ENCODE results near the gene GOLGA6D.
"Not testable (repeated sequence)": the region's sequence is repeated elsewhere in the genome, so short reads cannot be mapped to it uniquely, and the experiment has no call there.

GOLGA6D gene

GRCh38 chr15:75235760-75236729 is 46.6 kb upstream of the GOLGA6D start:
- Histone ChIP-seq H3F3A (ENCODE audit: insufficient read depth, low read length) (no peaks in the 10 kb centered on the region), H3K27me3 (replicated peaks; ENCODE audit: insufficient read depth, low read length) (peaks cover 31% of the 10 kb centered on the region), H3K27ac (ENCODE audit: low read length) (no peak overlapping the region), H3K79me2 (ENCODE audit: low read length) (no peaks in the 10 kb centered on the region), H3K9ac (ENCODE audit: low read length) (no peak overlapping the region), H4K20me1 (ENCODE audit: insufficient read depth, low read length) (no peaks in the 10 kb centered on the region), H3K9me3 (replicated peaks; ENCODE audit: insufficient read depth, low read length) (no peaks in the 10 kb centered on the region), H3K4me2 (ENCODE audit: low read depth, low read length) (no peak overlapping the region), H3K36me3 (replicated peaks; ENCODE audit: insufficient read depth, low read length) (no peaks in the 10 kb centered on the region), H3K9me2 (replicated peaks; ENCODE audit: insufficient read depth, low read length) (no peaks in the 10 kb centered on the region), H3K4me3 (ENCODE audit: low read length) (no peak overlapping the region), H3K4me1 (ENCODE audit: low read length) (no peaks in the 10 kb centered on the region), H2AFZ (ENCODE audit: low read length) (no peak overlapping the region)
- no peak for TF ChIP-seq EZH2 (optimal IDR thresholded peaks at IDR 0.05; ENCODE audit: low read depth, low read length)
- TF ChIP-seq CTCF (IDR thresholded peaks at IDR 0.05; ENCODE audit: low read length) = no peak
- TF ChIP-seq EZH2phosphoT487 (IDR thresholded peaks at IDR 0.05; ENCODE audit: low read length) = no peak
- no peak for DNase-seq

- no peaks in the 10 kb centered on the region for H3K36me3 ChIP-seq (replicated peaks; ENCODE audit: insufficient read depth, low read length)
- H3K79me2 ChIP-seq (ENCODE audit: low read length) = no peaks in the 10 kb centered on the region
- peaks cover 17% of the 10 kb centered on the region for H3K27me3 ChIP-seq (replicated peaks; ENCODE audit: insufficient read depth, low read length)
- no peaks in the 10 kb centered on the region for H3K9me2 ChIP-seq (replicated peaks; ENCODE audit: insufficient read depth, low read length)
- no peak overlapping the region for H2AFZ ChIP-seq (ENCODE audit: low read length)
- H3K9me3 ChIP-seq (replicated peaks; ENCODE audit: insufficient read depth, low read length) = no peaks in the 10 kb centered on the region
- H3K27ac ChIP-seq (ENCODE audit: low read length) = no peak overlapping the region
- no peaks in the 10 kb centered on the region for H3F3A ChIP-seq (ENCODE audit: insufficient read depth, low read length)
- H3K4me1 ChIP-seq (ENCODE audit: low read length) = no peaks in the 10 kb centered on the region
- H3K4me2 ChIP-seq (ENCODE audit: low read depth, low read length) = no peak overlapping the region
- no peak overlapping the region for H3K4me3 ChIP-seq (ENCODE audit: low read length)
- DNase-seq = no peak
- no peaks in the 10 kb centered on the region for H4K20me1 ChIP-seq (ENCODE audit: insufficient read depth, low read length)
- TF ChIP-seq EZH2phosphoT487 (IDR thresholded peaks at IDR 0.05; ENCODE audit: low read length) (no peak), EZH2 (optimal IDR thresholded peaks at IDR 0.05; ENCODE audit: low read depth, low read length) (no peak), CTCF (IDR thresholded peaks at IDR 0.05; ENCODE audit: low read length) (no peak)
- H3K9ac ChIP-seq (ENCODE audit: low read length) = no peak overlapping the region
Measured at GRCh38 chr15:75237316-75237982, 45.2 kb upstream of the GOLGA6D start.

- Histone ChIP-seq H3K27me3 (replicated peaks; ENCODE audit: insufficient read depth, low read length) (peaks cover 10% of the 10 kb centered on the region), H3K27ac (ENCODE audit: low read length) (no peak overlapping the region), H3K9ac (ENCODE audit: low read length) (no peak overlapping the region), H4K20me1 (ENCODE audit: insufficient read depth, low read length) (no peaks in the 10 kb centered on the region), H3K9me3 (replicated peaks; ENCODE audit: insufficient read depth, low read length) (no peaks in the 10 kb centered on the region), H3K36me3 (replicated peaks; ENCODE audit: insufficient read depth, low read length) (no peaks in the 10 kb centered on the region), H3K4me2 (ENCODE audit: low read depth, low read length) (no peak overlapping the region), H3K4me3 (ENCODE audit: low read length) (no peak overlapping the region), H3K9me2 (replicated peaks; ENCODE audit: insufficient read depth, low read length) (no peaks in the 10 kb centered on the region), H2AFZ (ENCODE audit: low read length) (no peak overlapping the region), H3F3A (ENCODE audit: insufficient read depth, low read length) (no peaks in the 10 kb centered on the region), H3K4me1 (ENCODE audit: low read length) (no peaks in the 10 kb centered on the region), H3K79me2 (ENCODE audit: low read length) (no peaks in the 10 kb centered on the region)
- no peak for DNase-seq
- TF ChIP-seq EZH2 (optimal IDR thresholded peaks at IDR 0.05; ENCODE audit: low read depth, low read length) (no peak), EZH2phosphoT487 (IDR thresholded peaks at IDR 0.05; ENCODE audit: low read length) (no peak), CTCF (IDR thresholded peaks at IDR 0.05; ENCODE audit: low read length) (no peak)
Measured at GRCh38 chr15:75238150-75238549, 44.5 kb upstream of the GOLGA6D start.

GRCh38 chr15:75245741-75246140 is 36.9 kb upstream of the GOLGA6D start:
- H3K36me3 ChIP-seq (replicated peaks; ENCODE audit: insufficient read depth, low read length); H3K79me2 ChIP-seq (ENCODE audit: low read length); H3K27me3 ChIP-seq (replicated peaks; ENCODE audit: insufficient read depth, low read length); H4K20me1 ChIP-seq (ENCODE audit: insufficient read depth, low read length); H3K4me2 ChIP-seq (ENCODE audit: low read depth, low read length); DNase-seq; H3K9me3 ChIP-seq (replicated peaks; ENCODE audit: insufficient read depth, low read length); H3K9me2 ChIP-seq (replicated peaks; ENCODE audit: insufficient read depth, low read length); H3K4me3 ChIP-seq (ENCODE audit: low read length); H3K4me1 ChIP-seq (ENCODE audit: low read length); H3K27ac ChIP-seq (ENCODE audit: low read length); H2AFZ ChIP-seq (ENCODE audit: low read length); H3F3A ChIP-seq (ENCODE audit: insufficient read depth, low read length); H3K9ac ChIP-seq (ENCODE audit: low read length): not testable (repeated sequence)

GRCh38 chr15:75248991-75249390 is 33.6 kb upstream of the GOLGA6D start:
- H4K20me1 ChIP-seq (ENCODE audit: insufficient read depth, low read length); H3K9me2 ChIP-seq (replicated peaks; ENCODE audit: insufficient read depth, low read length); H2AFZ ChIP-seq (ENCODE audit: low read length); DNase-seq; H3K27ac ChIP-seq (ENCODE audit: low read length); H3K27me3 ChIP-seq (replicated peaks; ENCODE audit: insufficient read depth, low read length); H3K36me3 ChIP-seq (replicated peaks; ENCODE audit: insufficient read depth, low read length); H3K4me3 ChIP-seq (ENCODE audit: low read length); H3K79me2 ChIP-seq (ENCODE audit: low read length); H3F3A ChIP-seq (ENCODE audit: insufficient read depth, low read length); H3K4me1 ChIP-seq (ENCODE audit: low read length); H3K9me3 ChIP-seq (replicated peaks; ENCODE audit: insufficient read depth, low read length); H3K9ac ChIP-seq (ENCODE audit: low read length); H3K4me2 ChIP-seq (ENCODE audit: low read depth, low read length): not testable (repeated sequence)

Measured in MM.1S (cell line).